ENCODE results near the gene MGRN1.

MGRN1 gene

GRCh38 chr16:4599037-4599436 is 25.6 kb upstream of the MGRN1 start:
- no peaks in the 10 kb centered on the region for H3K36me3 Mint-ChIP-seq
- ATAC-seq: no peak
- H3K4me3 Mint-ChIP-seq: no peak overlapping the region
- H3K4me1 Mint-ChIP-seq: no peaks in the 10 kb centered on the region
- H3K27me3 Mint-ChIP-seq: peaks cover 12% of the 10 kb centered on the region
- H3K27ac Mint-ChIP-seq: no peak overlapping the region
- H3K9me3 Mint-ChIP-seq: no peaks in the 10 kb centered on the region

- no peak for ATAC-seq
- Mint-ChIP-seq H3K27ac (no peak overlapping the region), H3K4me3 (no peak overlapping the region), H3K9me3 (no peaks in the 10 kb centered on the region), H3K4me1 (no peaks in the 10 kb centered on the region), H3K36me3 (no peaks in the 10 kb centered on the region), H3K27me3 (peaks cover 8% of the 10 kb centered on the region)
These were observed 25.1 kb upstream of the MGRN1 start for GRCh38 chr16:4599545-4599944.

GRCh38 chr16:4601036-4601863 is 23.4 kb upstream of the MGRN1 start:
- no peaks in the 10 kb centered on the region for H3K36me3 Mint-ChIP-seq
- no peaks in the 10 kb centered on the region for H3K9me3 Mint-ChIP-seq
- H3K4me3 Mint-ChIP-seq: no peak overlapping the region
- no peak for ATAC-seq
- no peak overlapping the region for H3K27ac Mint-ChIP-seq
- no peaks in the 10 kb centered on the region for H3K4me1 Mint-ChIP-seq
- no peaks in the 10 kb centered on the region for H3K27me3 Mint-ChIP-seq

GRCh38 chr16:4601864-4602186 is 22.8 kb upstream of the MGRN1 start:
- Mint-ChIP-seq H3K9me3 (no peaks in the 10 kb centered on the region), H3K36me3 (peaks cover 3% of the 10 kb centered on the region), H3K27me3 (no peaks in the 10 kb centered on the region), H3K27ac (no peak overlapping the region), H3K4me1 (no peaks in the 10 kb centered on the region), H3K4me3 (no peak overlapping the region)
- ATAC-seq: no peak

GRCh38 chr16:4602331-4602730 is 22.3 kb upstream of the MGRN1 start:
- Mint-ChIP-seq H3K9me3 (no peaks in the 10 kb centered on the region), H3K36me3 (peaks cover 7% of the 10 kb centered on the region), H3K27ac (no peak overlapping the region), H3K4me3 (no peak overlapping the region), H3K4me1 (no peaks in the 10 kb centered on the region), H3K27me3 (no peaks in the 10 kb centered on the region)
- no peak for ATAC-seq

GRCh38 chr16:4603624-4604170 is 20.9 kb upstream of the MGRN1 start:
- H3K27me3 Mint-ChIP-seq: no peaks in the 10 kb centered on the region
- no peaks in the 10 kb centered on the region for H3K4me1 Mint-ChIP-seq

GRCh38 chr16:4604401-4604800 is 20.2 kb upstream of the MGRN1 start:
- Mint-ChIP-seq H3K27ac (no peak overlapping the region), H3K9me3 (no peaks in the 10 kb centered on the region), H3K4me1 (no peaks in the 10 kb centered on the region), H3K27me3 (no peaks in the 10 kb centered on the region), H3K36me3 (peaks cover 23% of the 10 kb centered on the region), H3K4me3 (no peak overlapping the region)
- ATAC-seq: no peak

More at GRCh38 chr16:4603624-4604170, 20.9 kb upstream of the MGRN1 start:
- no peak for ATAC-seq
- H3K9me3 Mint-ChIP-seq: no peaks in the 10 kb centered on the region
- no peak overlapping the region for H3K27ac Mint-ChIP-seq
- peaks cover 21% of the 10 kb centered on the region for H3K36me3 Mint-ChIP-seq
- H3K4me3 Mint-ChIP-seq: no peak overlapping the region

- H3K27ac Mint-ChIP-seq: no peak overlapping the region
- no peak for ATAC-seq
These were observed 18.3 kb upstream of the MGRN1 start for GRCh38 chr16:4606354-4606753.

GRCh38 chr16:4607841-4608703 is 16.6 kb upstream of the MGRN1 start:
- Mint-ChIP-seq H3K27ac (no peak overlapping the region), H3K27me3 (no peaks in the 10 kb centered on the region), H3K4me3 (no peak overlapping the region), H3K9me3 (no peaks in the 10 kb centered on the region), H3K36me3 (peaks cover 23% of the 10 kb centered on the region), H3K4me1 (peaks cover 11% of the 10 kb centered on the region)
- no peak for ATAC-seq

More at GRCh38 chr16:4606354-4606753, 18.3 kb upstream of the MGRN1 start:
- peaks cover 23% of the 10 kb centered on the region for H3K36me3 Mint-ChIP-seq
- no peaks in the 10 kb centered on the region for H3K9me3 Mint-ChIP-seq
- no peaks in the 10 kb centered on the region for H3K27me3 Mint-ChIP-seq
- H3K4me3 Mint-ChIP-seq: no peak overlapping the region
- H3K4me1 Mint-ChIP-seq: peaks cover 3% of the 10 kb centered on the region

- peaks cover 23% of the 10 kb centered on the region for H3K36me3 Mint-ChIP-seq
- H3K27ac Mint-ChIP-seq: no peak overlapping the region
- no peak overlapping the region for H3K4me3 Mint-ChIP-seq
- H3K27me3 Mint-ChIP-seq: no peaks in the 10 kb centered on the region
- peaks cover 16% of the 10 kb centered on the region for H3K4me1 Mint-ChIP-seq
- ATAC-seq: no peak
- no peaks in the 10 kb centered on the region for H3K9me3 Mint-ChIP-seq
These were observed 16.0 kb upstream of the MGRN1 start for GRCh38 chr16:4608704-4608980.

- no peaks in the 10 kb centered on the region for H3K27me3 Mint-ChIP-seq
- no peak for ATAC-seq
- H3K27ac Mint-ChIP-seq: no peak overlapping the region
- H3K4me1 Mint-ChIP-seq: peaks cover 19% of the 10 kb centered on the region
- H3K9me3 Mint-ChIP-seq: no peaks in the 10 kb centered on the region
- H3K4me3 Mint-ChIP-seq: no peak overlapping the region
- H3K36me3 Mint-ChIP-seq: peaks cover 23% of the 10 kb centered on the region
These were observed 15.2 kb upstream of the MGRN1 start for GRCh38 chr16:4609200-4610010.

GRCh38 chr16:4610011-4611005 is 14.3 kb upstream of the MGRN1 start:
- no peaks in the 10 kb centered on the region for H3K27me3 Mint-ChIP-seq
- peaks cover 23% of the 10 kb centered on the region for H3K36me3 Mint-ChIP-seq
- peaks cover 25% of the 10 kb centered on the region for H3K4me1 Mint-ChIP-seq
- no peak for ATAC-seq
- no peak overlapping the region for H3K27ac Mint-ChIP-seq
- H3K4me3 Mint-ChIP-seq: no peak overlapping the region
- no peaks in the 10 kb centered on the region for H3K9me3 Mint-ChIP-seq

GRCh38 chr16:4611337-4612021 is 13.1 kb upstream of the MGRN1 start:
- peaks cover 23% of the 10 kb centered on the region for H3K36me3 Mint-ChIP-seq
- no peak for ATAC-seq
- no peak overlapping the region for H3K4me3 Mint-ChIP-seq
- H3K4me1 Mint-ChIP-seq: peaks cover 37% of the 10 kb centered on the region
- H3K27ac Mint-ChIP-seq: no peak overlapping the region
- no peaks in the 10 kb centered on the region for H3K27me3 Mint-ChIP-seq
- no peaks in the 10 kb centered on the region for H3K9me3 Mint-ChIP-seq

GRCh38 chr16:4612474-4612931 is 12.1 kb upstream of the MGRN1 start:
- Mint-ChIP-seq H3K4me1 (peaks cover 43% of the 10 kb centered on the region), H3K36me3 (peaks cover 14% of the 10 kb centered on the region), H3K9me3 (no peaks in the 10 kb centered on the region), H3K4me3 (no peak overlapping the region), H3K27ac (no peak overlapping the region), H3K27me3 (no peaks in the 10 kb centered on the region)
- ATAC-seq: no peak
